ENCODE measurements around the gene ZNF609. TPM values are rescaled to one million over a fixed set of nuclear protein-coding genes. Genes with fewer than 3 reads are reported as not detected.
A peak's percentile ranks its signal among the peaks of the same experiment; 100 is the strongest.

The ZNF609 gene
- total RNA-seq, 1 experiment from 2014 or later, result 12.1 TPM

DNA sequence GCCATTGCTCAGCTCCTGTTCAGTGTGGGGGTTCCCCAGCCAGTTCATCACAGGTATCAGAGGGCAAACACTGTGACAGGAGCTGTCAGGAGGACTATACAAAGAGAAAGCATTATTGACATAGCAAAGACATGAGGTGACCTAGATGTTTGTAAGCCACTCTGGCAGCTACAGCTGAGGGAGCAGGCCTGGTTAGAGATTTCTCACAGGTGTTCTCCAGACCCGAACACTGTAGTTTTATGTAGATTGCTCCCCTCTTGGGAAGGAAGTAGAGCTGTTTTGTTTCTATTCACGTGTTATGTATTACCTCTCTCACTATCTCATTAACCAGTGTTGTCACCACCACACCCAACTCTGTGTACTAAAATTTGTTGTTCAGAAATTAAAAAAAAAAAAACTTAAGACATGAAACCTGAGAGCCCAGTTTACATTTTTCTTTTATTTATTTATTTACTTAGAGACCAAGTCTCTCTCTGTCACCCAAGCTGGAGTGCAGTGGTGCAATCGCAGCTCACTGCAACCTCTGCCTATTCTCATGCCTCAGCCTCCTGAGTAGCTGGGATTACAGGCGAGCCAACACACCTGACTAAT lies 191.3 kb downstream of the ZNF609 start:
- DNase-seq (ENCODE audit: low read depth), result no peak

DNA sequence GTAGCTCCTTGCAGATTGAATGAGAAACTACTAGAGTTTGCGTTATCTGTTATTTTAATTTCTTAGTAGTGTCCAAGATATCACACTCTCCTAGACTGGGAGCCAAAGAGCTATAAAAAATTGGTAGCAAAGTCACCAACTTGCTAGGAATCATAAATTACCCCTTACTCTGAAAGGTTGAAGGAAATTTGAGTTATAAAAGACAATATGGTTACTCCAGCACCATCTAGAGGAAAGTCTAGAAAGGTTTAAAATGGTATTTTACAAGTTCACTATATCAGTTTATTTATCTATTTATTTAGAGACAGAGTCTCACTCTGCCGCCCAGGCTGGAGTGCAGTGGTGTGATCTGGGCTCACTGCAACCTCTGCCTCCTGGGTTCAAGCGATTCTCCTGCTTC lies 193.4 kb downstream of the ZNF609 start:
- peak; percentile 18 for DNase-seq (ENCODE audit: low read depth)

DNA sequence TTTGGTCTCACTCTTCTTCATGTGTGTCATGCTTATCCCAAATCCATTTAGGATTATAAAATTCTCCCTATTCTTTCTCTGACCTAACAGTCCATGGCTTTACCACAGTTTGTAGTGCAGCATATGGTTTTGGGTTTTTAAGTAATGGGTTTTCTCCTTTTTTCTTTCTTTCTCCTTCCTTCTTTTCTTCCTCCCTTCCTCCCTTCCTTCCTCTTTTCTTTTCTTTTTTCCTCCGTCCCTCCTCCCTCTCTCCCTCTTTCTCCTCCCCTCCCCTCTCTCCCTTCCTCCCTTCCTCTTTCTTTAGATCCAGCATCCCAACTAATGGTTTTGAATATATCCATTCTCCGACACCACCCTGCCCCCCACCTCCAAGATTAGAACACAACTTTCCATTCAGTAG lies 196.1 kb downstream of the ZNF609 start:
- no peak for DNase-seq (ENCODE audit: low read depth)

DNA sequence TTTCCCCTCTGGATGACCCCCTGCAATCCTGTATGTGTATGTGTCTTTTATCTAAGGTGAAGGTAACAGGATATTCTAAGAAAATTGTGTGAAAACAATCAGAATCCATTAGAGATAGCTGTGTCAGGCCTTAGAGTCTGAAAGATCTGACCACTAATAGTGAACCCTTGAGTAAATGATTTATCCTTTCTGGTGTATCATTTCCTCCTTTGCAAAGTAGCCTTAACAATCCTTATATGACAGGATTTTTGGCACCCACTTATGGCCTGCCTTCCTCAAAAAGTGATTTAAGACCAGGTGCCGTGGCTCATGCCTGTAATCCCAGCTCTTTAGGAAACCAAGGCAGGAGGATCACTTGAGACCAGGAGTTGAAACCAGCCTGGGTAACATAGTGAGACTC lies 204.8 kb downstream of the ZNF609 start:
- DNase-seq (ENCODE audit: low read depth), result no peak

DNA sequence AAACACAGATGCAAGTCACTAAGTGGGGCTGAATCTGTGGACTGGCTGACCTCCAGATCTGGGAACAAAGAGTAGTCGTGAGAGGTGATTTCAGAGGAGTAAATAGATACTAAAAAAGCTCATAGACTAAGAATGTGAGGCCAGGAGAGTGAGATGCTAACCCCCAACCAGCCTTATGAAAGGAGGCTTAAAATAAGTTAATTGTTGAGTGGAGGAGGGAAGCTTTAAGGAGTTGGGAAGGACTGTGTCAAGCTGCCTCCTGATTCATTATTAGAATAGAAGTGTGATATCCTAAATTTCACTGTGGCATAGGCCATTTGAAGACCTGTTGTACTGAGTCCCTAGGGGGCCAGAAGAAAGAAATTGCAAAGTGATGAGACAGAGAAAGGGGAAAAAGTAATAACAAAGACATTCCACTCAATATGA lies 207.4 kb downstream of the ZNF609 start:
- DNase-seq (ENCODE audit: low read depth), result peak; percentile 21

DNA sequence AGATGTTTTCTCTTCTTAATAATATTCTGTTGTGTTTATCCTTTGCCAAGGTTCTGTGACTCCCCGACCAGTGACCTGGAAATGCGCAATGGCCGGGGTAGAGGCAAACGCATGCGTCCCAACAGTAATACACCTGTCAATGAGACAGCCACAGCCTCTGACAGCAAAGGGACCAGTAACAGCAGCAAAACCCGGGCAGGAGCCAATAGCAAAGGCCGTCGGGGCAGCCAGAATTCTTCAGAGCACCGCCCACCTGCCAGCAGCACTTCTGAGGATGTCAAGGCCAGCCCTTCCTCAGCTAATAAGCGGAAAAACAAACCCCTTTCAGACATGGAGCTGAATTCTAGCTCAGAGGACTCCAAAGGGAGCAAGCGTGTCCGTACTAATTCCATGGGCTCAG lies 213.5 kb downstream of the ZNF609 start:
- DNase-seq (ENCODE audit: low read depth), result no peak

DNA sequence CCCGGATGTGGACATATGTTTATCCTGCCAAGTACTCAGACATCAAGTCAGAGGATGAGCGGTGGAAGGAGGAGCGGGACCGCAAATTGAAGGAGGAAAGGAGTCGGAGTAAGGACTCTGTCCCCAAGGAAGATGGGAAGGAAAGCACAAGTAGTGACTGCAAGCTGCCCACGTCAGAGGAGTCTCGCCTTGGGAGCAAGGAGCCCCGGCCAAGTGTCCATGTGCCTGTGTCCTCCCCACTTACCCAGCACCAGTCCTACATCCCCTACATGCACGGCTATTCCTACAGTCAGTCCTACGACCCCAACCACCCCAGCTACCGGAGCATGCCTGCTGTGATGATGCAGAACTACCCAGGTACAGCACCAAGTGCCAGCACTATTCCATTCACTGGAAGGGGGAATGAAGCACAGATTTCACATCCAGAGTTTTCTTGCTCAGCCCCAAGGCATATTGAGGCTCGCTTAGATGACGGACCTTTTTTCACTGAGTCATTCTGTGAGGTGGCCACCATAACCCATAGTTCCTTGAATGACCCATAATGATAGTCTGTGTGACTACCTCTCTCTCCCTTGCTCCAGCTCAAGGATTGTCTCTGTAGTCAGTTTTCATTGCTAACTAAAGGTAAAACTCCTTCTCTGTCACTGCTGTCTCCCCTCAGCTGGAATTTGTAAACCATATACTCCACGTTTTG lies 217.9 kb downstream of the ZNF609 start:
- DNase-seq (ENCODE audit: low read depth), result peak; percentile 63

DNA sequence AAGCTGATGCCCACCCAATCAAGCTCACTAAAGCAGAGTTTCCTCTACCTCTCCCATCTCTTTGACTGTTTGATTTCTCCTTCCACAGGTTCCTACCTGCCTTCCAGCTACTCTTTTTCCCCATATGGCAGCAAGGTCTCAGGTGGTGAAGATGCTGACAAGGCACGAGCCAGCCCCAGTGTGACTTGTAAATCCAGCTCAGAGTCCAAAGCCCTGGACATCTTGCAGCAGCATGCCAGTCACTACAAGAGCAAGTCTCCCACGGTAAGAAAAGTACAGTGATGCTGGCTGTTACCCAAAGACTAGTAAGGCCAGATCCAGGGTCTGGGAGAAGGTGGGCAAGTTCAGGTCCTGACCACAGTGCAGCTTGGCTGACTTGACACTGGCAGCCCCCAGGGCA lies 219.7 kb downstream of the ZNF609 start:
- DNase-seq (ENCODE audit: low read depth), result no peak

DNA sequence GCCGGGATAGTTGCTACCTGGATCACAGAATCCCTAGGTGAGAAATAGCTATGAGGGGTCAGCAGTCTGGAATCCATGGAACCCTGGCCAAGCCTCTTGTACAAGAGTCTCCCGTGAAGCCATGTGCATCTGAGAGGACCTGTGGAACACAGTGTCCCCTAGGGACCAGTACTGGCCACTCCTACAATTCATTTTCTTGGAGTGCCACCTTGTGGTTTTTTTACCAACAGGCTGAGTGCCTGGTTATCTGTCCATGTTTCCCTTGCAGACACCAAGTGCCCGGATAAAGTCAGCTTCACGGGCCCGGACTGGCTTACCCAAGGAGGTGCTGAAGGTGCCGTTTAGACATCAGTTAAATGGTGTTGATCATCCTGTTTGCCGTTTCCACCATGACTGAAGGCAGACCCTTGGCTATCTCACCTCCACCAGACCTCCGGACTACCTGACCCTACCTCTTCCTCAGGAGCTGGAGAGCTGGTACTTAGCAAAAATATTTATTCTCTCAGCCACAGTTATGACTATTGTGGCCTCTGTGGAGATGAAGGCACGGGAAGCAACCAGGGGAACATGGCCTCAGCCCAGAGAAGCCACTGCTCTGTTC lies 221.1 kb downstream of the ZNF609 start:
- DNase-seq (ENCODE audit: low read depth), result peak; percentile 67

DNA sequence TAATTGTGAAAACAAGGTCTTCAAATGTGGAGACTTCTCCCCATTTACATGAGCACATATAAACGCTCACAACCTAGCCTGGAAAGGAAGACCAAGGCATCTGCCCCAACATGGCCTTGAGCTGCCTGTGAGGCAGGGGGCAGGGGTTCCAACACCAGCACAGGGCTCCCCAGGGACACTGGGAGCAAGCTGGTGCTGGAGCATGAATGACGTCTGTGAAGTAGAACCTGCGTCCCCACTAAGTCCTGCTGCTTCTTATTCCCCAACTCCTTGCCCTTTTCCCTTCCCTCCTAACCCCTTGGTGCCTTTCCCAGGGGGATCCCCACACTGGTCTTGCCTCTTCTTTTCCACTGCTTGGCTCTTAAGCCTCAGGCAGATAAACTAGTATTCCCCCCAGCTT lies 221.9 kb downstream of the ZNF609 start:
- no peak for DNase-seq (ENCODE audit: low read depth)

DNA sequence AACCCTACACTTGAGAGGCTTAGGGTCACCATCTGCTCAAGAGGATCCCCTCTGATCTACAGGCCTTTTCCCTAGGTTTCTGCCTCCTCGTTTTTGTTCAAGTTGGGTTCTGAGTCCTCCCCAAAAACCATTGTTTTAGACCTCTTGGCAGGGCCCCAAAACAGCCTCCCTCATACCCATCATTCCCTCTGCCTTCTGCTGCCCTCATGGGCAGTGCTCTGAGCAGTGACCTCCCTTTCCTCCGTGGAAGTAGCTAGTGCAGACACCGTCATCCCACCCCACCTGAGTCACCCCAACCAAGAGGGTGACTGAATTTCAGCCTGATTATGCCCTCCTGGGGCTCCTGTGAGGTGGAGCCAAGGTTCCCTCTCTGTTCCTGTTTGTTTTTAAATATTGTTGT lies 223.0 kb downstream of the ZNF609 start:
- DNase-seq (ENCODE audit: low read depth), result no peak

DNA sequence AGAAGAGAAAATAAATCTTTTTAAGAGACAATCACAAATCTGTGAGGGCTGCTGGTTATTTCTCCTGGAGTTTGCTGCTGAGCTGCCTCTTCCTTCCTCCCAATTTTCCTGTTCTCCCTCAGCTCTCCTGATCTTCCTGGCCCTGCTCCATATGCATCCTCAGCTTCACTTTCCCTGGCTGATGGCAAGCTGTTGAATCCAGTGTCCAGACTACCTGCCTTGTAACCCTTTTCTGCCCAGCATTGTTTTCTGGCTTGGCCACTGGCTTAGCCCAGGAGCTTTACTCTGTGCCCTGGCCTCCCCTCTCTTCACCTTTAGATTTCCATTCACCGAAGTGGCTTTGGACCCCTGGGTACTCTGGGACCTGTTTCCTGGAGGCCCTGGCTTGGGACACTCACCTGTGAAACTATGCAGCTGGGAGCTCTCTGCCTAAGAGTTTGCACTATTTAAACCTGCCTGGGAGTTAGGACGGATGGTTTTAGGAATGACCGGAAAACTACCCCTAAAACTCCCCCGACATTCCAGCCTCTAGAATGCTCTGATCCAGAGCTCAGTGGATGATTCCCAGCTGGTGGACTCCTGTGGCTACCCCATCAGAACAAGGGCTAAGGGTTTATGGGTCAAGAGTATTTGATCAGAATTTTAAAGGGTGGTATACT lies 225.0 kb downstream of the ZNF609 start:
- no peak for DNase-seq (ENCODE audit: low read depth)

DNA sequence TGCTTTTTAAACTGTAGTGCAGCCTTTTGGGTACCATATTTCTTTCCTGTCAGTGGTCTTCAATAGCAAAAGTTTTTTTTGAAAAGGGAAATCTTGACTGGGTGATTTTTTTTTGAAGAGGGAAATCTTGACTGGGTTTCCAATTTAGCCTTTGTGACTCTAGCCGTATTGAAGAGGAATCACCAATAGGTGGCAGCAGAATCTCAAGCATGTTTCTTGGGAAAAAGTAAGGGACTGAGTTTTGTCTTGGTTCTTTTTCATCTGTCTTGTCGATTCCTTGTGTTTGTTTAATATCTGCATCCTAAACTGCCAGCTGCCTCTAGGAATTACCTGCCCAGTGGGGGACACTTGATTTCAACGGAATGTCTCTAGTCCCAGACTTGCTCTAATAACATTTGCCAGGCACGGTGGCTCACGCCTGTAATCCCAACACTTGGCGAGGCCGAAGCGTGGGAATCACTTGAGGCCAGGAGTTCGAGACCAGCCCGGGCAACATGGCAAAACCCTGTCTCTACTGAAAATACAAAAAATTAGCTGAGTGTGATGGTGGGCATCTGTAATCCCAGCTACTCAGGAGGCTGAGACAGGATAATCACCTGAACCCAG lies 225.9 kb downstream of the ZNF609 start:
- DNase-seq (ENCODE audit: low read depth), result peak; percentile 50

DNA sequence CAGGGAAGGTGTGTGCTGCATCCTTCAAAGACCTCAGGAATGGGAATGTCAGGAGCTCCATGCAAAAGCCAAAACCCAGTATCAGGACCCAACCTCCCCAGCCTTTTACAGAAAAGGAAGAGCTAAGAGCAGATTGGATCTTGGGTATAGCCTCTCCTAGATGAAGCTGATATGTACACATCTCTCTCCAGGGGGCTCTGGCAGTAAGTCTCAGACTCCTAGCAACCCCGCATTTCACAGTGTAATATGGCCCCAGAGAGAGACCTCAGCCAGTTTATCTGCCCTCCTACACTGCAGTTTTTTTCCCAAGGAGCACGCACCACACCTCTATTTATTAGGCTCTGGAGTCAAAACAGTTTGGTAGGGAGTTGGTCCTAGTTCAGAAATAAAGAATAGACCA lies 226.8 kb downstream of the ZNF609 start:
- no peak for DNase-seq (ENCODE audit: low read depth)

DNA sequence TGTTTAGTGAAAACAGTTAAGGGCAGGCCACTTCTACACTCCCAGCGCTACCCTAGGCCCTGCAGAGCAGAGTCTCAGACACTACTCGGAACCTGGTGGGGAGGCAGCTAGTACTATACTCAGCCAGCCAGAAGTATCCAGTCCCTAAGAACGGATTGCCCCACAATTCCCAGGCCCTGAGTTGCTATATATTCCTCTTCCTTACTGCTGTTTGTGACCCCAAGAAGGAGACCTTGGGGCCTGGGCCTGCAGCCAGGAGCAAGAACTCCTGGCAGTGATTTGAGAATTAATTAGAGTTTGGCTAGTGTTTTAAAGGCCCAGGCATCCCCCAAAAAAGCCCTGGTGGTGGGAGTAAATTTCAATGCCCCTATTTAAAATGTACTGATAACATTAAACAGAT lies 227.3 kb downstream of the ZNF609 start:
- DNase-seq (ENCODE audit: low read depth), result no peak

DNA sequence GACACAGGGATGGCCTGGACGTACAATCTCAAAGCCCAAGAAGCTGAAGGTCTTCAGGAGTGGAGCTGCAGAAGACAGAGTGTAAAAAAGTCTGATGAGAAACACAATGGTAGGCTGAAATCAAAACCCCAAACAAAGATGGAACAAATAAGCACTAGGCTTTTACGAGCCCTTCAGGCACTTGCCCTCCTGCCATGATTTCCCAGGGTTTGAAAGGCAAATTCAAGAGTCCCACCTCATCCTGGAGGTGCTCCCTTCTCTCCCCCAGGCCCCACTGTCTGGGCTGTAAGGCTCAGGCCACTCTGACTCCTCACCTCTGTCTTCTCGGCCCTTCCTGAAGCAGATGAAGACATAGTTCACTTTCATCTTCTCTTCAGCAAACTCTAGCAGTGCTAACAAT lies 228.4 kb downstream of the ZNF609 start:
- DNase-seq (ENCODE audit: low read depth), result no peak

DNA sequence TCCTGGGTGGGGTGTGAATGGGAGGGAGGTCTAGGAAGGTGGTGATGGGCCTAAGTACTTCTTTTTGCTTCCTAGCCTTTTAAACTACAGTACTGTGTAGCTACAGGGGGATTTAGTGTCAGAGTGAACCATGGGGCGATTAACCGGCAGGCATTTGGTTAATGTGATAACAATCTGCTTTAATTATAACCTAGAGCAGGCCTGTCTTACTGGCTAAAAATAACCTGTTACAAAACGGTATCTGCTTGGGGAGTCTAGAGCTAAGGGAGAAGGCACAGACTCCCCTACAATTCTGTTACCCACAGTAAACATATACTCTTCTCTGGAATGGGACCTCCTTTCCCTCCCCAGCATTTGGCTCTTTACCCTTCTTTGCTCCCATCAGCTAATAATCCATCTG lies 229.6 kb downstream of the ZNF609 start:
- DNase-seq (ENCODE audit: low read depth), result no peak

DNA sequence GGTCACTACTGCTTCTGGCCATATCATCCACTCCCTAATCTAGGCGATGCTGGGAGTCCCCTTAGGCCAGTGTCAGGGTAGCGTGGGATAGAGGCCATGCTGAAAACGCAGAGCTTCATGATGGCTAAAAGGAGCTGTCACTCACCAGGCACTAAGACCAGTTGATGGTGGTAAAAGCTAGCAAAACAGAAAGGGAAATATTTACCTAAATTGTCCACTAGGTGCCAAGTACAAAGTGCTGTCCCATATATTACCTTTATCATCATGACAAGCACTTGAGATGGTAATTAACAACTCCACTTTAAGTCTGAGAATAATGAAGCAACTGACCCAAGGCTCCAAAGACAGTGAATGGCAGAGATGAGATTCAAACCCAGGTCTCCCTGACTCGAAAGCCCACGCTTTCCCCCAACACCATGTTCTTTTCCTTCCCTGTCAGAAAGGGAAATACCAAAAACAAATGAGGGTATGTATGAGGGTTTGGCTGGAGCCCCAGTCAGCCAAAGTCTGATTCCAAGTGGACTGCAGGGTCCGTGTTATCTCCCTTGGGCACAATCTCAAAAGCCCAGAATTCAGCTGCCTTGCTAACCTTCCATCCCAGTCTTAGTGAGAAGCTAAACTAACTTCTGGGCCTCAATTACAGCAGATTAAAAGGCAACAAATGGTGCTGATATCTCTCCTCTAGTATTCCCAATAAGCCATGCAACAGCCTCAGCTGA lies 230.4 kb downstream of the ZNF609 start:
- no peak for DNase-seq (ENCODE audit: low read depth)

DNA sequence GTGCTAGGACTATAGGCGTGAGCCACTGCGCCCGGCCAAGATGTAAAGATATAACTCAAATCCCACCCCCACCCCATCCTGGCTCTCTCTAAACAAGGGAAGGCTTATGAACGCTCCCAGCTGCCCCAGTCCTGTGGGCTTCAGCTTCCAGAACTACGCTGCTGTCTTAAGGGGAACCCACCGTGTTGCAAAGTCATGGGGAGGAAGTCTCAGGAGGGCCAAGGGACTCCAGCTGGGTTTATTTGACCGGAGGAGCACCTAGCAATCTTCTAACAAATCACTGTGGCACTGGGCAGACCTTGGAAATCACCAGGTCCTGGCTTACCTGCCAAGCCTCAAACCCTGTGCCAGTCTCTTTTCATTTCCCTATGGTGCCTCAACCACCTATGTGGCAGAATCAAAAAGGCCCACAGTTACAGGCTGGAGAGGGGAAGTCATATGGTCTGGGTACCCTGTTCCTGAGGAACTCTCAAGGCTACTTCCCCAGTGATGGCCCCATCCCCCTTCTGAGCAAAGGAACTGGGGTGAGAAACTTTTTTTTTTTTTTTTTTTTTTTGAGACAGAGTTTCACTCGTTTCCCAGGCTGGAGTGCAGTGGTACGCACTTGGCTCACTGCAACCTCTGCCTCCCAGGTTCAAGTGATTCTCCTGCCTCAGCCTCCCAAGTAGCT lies 231.7 kb downstream of the ZNF609 start:
- no peak for DNase-seq (ENCODE audit: low read depth)

DNA sequence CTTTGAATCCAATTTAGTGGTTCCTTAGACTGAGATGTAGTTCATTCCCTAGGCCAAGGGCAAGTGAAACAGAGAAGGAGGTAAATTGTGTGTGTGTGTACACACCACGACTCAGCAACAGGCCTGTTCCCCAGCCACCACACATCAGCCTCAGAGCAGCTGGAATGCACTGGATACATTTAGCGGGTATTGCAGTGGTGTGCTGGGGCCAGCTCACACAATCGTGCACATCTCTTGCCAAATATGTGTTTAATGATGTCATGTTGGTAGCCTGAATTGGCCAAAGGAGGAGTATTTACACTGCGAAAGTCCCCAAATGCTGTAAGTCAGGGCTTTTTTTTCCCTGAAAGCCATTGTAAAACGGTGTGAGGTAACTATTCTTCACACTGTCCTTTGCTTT lies 232.8 kb downstream of the ZNF609 start:
- DNase-seq (ENCODE audit: low read depth), result peak; percentile 30

DNA sequence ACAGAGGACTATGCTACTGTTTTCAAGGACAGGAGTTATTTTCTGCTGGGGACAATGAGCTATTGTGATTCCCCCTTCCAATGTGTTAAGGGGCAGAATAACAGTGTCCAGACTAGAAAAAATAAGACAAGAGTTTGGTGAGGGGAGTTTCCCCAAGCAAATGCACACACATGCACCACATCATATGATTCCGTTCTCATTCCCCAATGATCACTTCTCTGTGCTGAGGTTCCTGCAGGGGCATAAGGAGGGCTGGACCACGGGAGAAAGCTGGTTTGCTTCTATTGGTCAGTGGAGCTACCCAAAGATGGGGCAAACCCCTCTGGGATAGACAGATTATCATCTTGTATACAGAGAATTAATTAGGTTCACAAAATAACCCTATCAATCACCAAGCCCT lies 234.4 kb downstream of the ZNF609 start:
- no peak for DNase-seq (ENCODE audit: low read depth)

All from RPMI7951 (cell line).